Neural cell (in vitro differentiated cells): Measurements from ENCODE around the gene CGB7. TPM values are rescaled to one million over a fixed set of nuclear protein-coding genes. Genes with fewer than 3 reads are reported as not detected.
A peak's percentile ranks its signal among the peaks of the same experiment; 100 is the strongest.

Experiments used
- H2AFZ ChIP-seq: fragments of 200-600, 300-800 bp; sonication (generic), shearing (Covaris generic); 2 replicates; pipeline ENCODE4 v1.6.0; 2014; ENCODE audit warnings: low read depth, mild to moderate bottlenecking, antibody characterized with exemption, low read length, moderate library complexity
- H3F3A ChIP-seq: fragments of 200-600 bp; shearing (Covaris generic); 2 replicates; pipeline ENCODE4 v1.6.1; 2016; ENCODE audit warnings: mild to moderate bottlenecking, moderate library complexity, mixed read lengths, antibody characterized with exemption, low read length; ENCODE audit not compliant: insufficient read depth, poor library complexity, severe bottlenecking
- H3K27ac ChIP-seq: fragments of 200-600, 300-800 bp; sonication (generic), shearing (Covaris generic); 2 replicates; pipeline ENCODE4 v1.5.1; 2014; ENCODE audit warnings: mild to moderate bottlenecking, low read length, moderate library complexity
- H3K27me3 ChIP-seq: fragments of 300-800, 200-600 bp; sonication (generic), shearing (Covaris generic); 2 replicates; pipeline ENCODE4 v1.6.0; 2014; ENCODE audit warnings: mild to moderate bottlenecking, low read depth, low read length, moderate library complexity; ENCODE audit not compliant: insufficient read depth
- H3K36me3 ChIP-seq: fragments of 300-800, 200-600 bp; sonication (generic), shearing (Covaris generic); 2 replicates; pipeline ENCODE4 v1.5.1; 2014; ENCODE audit warnings: mild to moderate bottlenecking, antibody characterized with exemption, low read length, moderate library complexity; ENCODE audit not compliant: insufficient read depth
- H3K4me2 ChIP-seq: fragments of 300-800, 200-600 bp; sonication (generic), shearing (Covaris generic); 2 replicates; pipeline ENCODE4 v1.6.0; 2014; ENCODE audit warnings: mild to moderate bottlenecking, low read length
- H3K4me3 ChIP-seq: fragments of 300-800, 200-600 bp; sonication (generic), shearing (Covaris generic); 2 replicates; pipeline ENCODE4 v1.5.1; 2014; ENCODE audit warnings: mild to moderate bottlenecking, low read length, moderate library complexity
- H3K79me2 ChIP-seq: fragments of 200-600 bp; shearing (Covaris generic); replicated peaks from 2 replicates; pipeline ENCODE4 v1.6.0; 2014; ENCODE audit warnings: mild to moderate bottlenecking, low read length, moderate library complexity; ENCODE audit not compliant: insufficient read depth
- H3K9ac ChIP-seq: fragments of 300-800, 200-600 bp; sonication (generic), shearing (Covaris generic); 2 replicates; pipeline ENCODE4 v1.6.1; 2016; ENCODE audit warnings: mild to moderate bottlenecking, low read length, mixed read lengths
- H3K9me2 ChIP-seq: fragments of 200-600 bp; shearing (Covaris generic); 2 replicates; pipeline ENCODE4 v1.6.1; 2016; ENCODE audit warnings: mild to moderate bottlenecking, low read length, mixed read lengths; ENCODE audit not compliant: insufficient read depth
- H3K9me3 ChIP-seq: fragments of 200-600, 300-800 bp; sonication (generic), shearing (Covaris generic); 2 replicates; pipeline ENCODE4 v1.6.1; 2016; ENCODE audit warnings: mild to moderate bottlenecking, mixed run types, low read length, moderate library complexity, mixed read lengths
- H4K20me1 ChIP-seq: fragments of 200-600 bp; shearing (Covaris generic); 2 replicates; pipeline ENCODE4 v1.6.1; 2016; ENCODE audit warnings: mild to moderate bottlenecking, mixed run types; ENCODE audit not compliant: insufficient read depth
- CTCF ChIP-seq: fragments of 450-650 bp; IDR thresholded peaks from 2 replicates; pipeline ENCODE4 v1.5.1; 2014; ENCODE audit warnings: antibody characterized with exemption, mild to moderate bottlenecking, moderate library complexity; ENCODE audit not compliant: poor library complexity, severe bottlenecking
- EP300 ChIP-seq: fragments of 450-650 bp; conservative IDR thresholded peaks from 2 replicates; pipeline ENCODE4 v1.6.1; 2014; ENCODE audit warnings: antibody characterized with exemption, mild to moderate bottlenecking, moderate library complexity; ENCODE audit not compliant: poor library complexity, severe bottlenecking
- EZH2 ChIP-seq: fragments of 200-600, 300-800 bp; shearing (Covaris generic), sonication (generic); IDR thresholded peaks from 2 replicates; pipeline ENCODE4 v1.6.1; 2014; ENCODE audit warnings: antibody characterized with exemption, low read length, borderline replicate concordance, mild to moderate bottlenecking; ENCODE audit not compliant: insufficient read depth, poor library complexity, severe bottlenecking
- MXI1 ChIP-seq: fragments of 450-650 bp; conservative IDR thresholded peaks from 2 replicates; pipeline ENCODE4 v1.6.1; 2014; ENCODE audit warnings: antibody characterized with exemption, mild to moderate bottlenecking; ENCODE audit not compliant: poor library complexity, severe bottlenecking
- POLR2AphosphoS5 ChIP-seq: IDR thresholded peaks from 2 replicates; pipeline ENCODE4 v1.6.1; 2012
- RAD21 ChIP-seq: fragments of 450-650 bp; conservative IDR thresholded peaks from 2 replicates; pipeline ENCODE4 v1.6.1; 2014; ENCODE audit warnings: antibody characterized with exemption, mild to moderate bottlenecking, moderate library complexity
- REST ChIP-seq: IDR thresholded peaks from 2 replicates; pipeline ENCODE4 v1.6.1; 2012; ENCODE audit warnings: borderline replicate concordance
- SMC3 ChIP-seq: fragments of 450-650 bp; conservative IDR thresholded peaks from 2 replicates; pipeline ENCODE4 v1.6.1; 2014; ENCODE audit warnings: antibody characterized with exemption, mild to moderate bottlenecking, moderate library complexity; ENCODE audit not compliant: poor library complexity
- TAF1 ChIP-seq: IDR thresholded peaks from 2 replicates; pipeline ENCODE4 v1.6.1; 2012; ENCODE audit warnings: low read depth
- polyA minus RNA-seq: library from RNA; depleted of rRNA, polyadenylated mRNA; stranded (reverse); fragments of >200 nt; gene quantifications from 2 replicates; pipeline ENCODE4 v1.2.3, GENCODE V29; 2014
- polyA plus RNA-seq: library from polyadenylated mRNA; depleted of rRNA; stranded (reverse); fragments of >200 nt; gene quantifications from 2 replicates; pipeline ENCODE4 v1.2.3, GENCODE V29; 2014

CGB7 gene
- not detected in 2 replicates for polyA plus RNA-seq
- polyA minus RNA-seq: not detected in 2 replicates

DNA sequence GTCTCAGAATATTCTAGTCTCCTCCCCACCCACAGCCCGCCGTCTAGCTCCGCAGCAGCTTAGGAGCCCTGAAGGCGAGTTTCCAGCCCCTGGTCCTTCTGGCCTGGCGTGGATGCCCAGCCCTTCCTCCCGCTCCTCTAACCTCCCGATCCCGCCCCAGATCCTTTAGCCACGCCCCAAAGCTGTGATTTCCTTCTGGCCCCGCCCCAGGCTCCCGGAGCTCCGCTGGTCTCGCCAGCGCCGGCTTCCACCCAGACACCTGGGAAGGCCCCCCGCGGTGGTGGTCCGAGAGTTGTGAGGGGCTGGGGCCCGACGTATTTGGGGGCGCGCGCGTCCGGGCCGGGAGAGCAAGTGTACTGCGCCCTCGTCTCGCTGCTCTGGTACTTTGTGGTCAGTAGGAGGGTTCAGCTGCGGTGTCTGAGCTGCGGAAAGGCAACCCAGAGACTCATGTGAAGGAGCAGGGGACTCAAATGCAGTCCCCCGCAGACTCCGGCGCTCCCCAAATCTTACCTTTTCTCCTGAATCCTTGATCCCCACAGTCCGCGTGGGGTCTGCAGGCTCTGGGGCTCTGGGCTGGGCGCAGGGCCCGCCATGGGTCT is at the start of gene CGB7:
TSS of gene CGB7 (minus strand) at position 114 of the 599 bp plus-strand sequence. CDS start 2,374 bp downstream, outside the sequence.
- no peaks in the 10 kb centered on the region for H3K9me3 ChIP-seq
- no peak within 1 kb of the TSS for H2AFZ ChIP-seq
- H3K4me3 ChIP-seq: peak within 1 kb of the TSS; percentile 58
- H3K9ac ChIP-seq: no peak within 1 kb of the TSS
- TF ChIP-seq TAF1: no peak
- no peak for TF ChIP-seq EZH2
- no peak for TF ChIP-seq SMC3
- TF ChIP-seq RAD21: no peak
- TF ChIP-seq MXI1: no peak
- no peak for TF ChIP-seq REST
- TF ChIP-seq EP300: no peak
- no peak within 1 kb of the TSS for H3K27ac ChIP-seq
- no peaks in the 10 kb centered on the region for H3F3A ChIP-seq
- no peak within 1 kb of the TSS for H3K4me2 ChIP-seq
- H3K27me3 ChIP-seq: peaks cover 32% of the 10 kb centered on the region
- no peaks in the 10 kb centered on the region for H3K9me2 ChIP-seq
- no peaks in the 10 kb centered on the region for H4K20me1 ChIP-seq
- H3K36me3 ChIP-seq: no peaks in the 10 kb centered on the region
- no peaks in the 10 kb centered on the region for H3K79me2 ChIP-seq

DNA sequence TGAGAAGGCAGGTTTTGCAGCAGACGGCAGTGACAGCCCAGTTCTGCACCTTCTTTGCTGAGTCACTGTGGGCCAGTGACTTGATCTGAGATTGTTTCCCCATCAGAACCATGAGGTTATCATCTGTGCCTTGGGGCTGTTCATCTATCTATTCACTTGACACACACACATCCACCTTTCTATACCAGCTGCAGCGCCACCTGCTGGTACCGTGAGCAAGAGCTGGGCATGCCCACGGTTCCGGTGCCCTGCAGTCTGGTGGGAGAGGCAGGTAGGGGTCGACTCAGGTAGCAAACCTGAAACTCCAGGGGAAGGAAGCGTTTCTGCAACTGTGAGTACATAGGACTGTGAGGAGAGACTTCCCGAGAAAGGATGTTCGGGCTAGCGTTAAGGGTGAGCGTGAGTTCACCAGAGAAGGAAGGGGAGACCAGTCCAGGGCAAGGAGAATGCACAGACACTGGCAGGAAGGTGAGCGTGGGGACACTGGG is 49.1 kb upstream of the CGB7 start:
- H4K20me1 ChIP-seq: peaks cover 3% of the 10 kb centered on the region
- TF ChIP-seq CTCF (peak; percentile 82), POLR2AphosphoS5 (no peak), RAD21 (peak; percentile 51), SMC3 (peak; percentile 64)
- H3K27ac ChIP-seq: no peak overlapping the region

More for the DNA sequence above, 49.1 kb upstream of the CGB7 start:
- H3F3A ChIP-seq: no peaks in the 10 kb centered on the region
- H3K4me2 ChIP-seq: no peak overlapping the region
- no peak overlapping the region for H3K9ac ChIP-seq
- H3K36me3 ChIP-seq: no peaks in the 10 kb centered on the region
- no peak overlapping the region for H2AFZ ChIP-seq
- H3K27me3 ChIP-seq: no peaks in the 10 kb centered on the region
- no peaks in the 10 kb centered on the region for H3K79me2 ChIP-seq
- H3K9me3 ChIP-seq: no peaks in the 10 kb centered on the region
- H3K4me3 ChIP-seq: no peak overlapping the region
- no peaks in the 10 kb centered on the region for H3K9me2 ChIP-seq
